Endometrial microvascular endothelial cells (primary cell): ENCODE measurements around the gene TBCEL. TPM values are rescaled to one million over a fixed set of nuclear protein-coding genes. Genes with fewer than 3 reads are reported as not detected.

Experiments
- in situ Hi-C: cut with HindIII; loops from 2 replicates; pipeline ENCODE4 v1.10.0; 2017; ENCODE audit warnings: low sequenced_read_pairs, low pct_unique_long_range_greater_than_20kb; ENCODE audit errors: inconsistent ontology term
- total RNA-seq: library from RNA; depleted of rRNA; stranded (reverse); fragments of >200 nt; gene quantifications from one replicate; pipeline ENCODE4 v1.2.3, GENCODE V29; 2015; ENCODE audit errors: inconsistent ontology term

TBCEL gene
- 20.3 TPM for total RNA-seq

- in situ Hi-C loops, result no loop called here
Observed at GRCh38 chr11:121023848-121024751, at the start of gene TBCEL. Gene TBCEL (plus strand): TSS chr11:121024102. CDS start chr11:121045691, 21,589 bp downstream.

GRCh38 chr11:120974466-120974865 is 49.4 kb upstream of the TBCEL start:
- in situ Hi-C loops, result no loop called here

DNA sequence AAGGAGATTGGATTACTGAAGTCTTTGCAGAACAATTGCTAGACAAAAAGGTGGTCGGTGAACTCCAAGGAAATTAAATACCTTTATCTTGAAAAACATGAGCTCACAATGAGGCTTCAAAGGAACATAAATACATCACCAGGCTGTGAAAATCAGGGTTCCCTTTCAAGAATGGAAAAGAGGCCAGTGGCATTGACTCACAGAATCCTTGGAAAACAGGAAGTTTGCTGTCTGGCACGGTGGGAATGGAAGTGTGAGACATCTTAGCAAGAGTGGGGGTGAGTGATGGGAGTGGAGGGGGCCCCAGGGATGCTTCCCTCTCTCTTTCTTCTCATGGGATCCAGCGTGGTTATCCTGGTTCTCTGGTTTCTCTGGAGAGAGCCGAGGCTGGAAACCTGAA is 48.9 kb upstream of the TBCEL start:
- in situ Hi-C loops, result no loop called here

- in situ Hi-C loops, result no loop called here
Observed at GRCh38 chr11:120977266-120978137, 46.4 kb upstream of the TBCEL start.

DNA sequence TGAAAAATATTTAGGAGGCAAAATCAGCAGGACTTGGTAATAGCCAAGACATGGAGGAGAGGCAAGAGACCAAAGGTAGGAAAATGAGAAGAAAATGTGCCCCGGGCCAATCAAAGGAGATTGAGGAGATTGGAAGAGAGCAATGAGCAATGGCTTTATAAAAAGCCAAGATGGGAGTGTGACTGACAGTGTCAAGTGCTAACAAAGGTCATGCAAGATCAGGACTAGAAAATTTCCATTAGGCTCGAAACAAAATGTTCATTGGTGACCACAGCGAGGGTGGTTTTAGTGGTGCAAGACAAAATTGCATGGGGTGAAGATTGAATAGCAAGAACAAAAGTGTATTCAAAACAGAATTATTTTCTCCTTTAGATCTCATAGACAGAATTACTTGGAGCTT is 45.2 kb upstream of the TBCEL start:
- in situ Hi-C loops, result no loop called here

GRCh38 chr11:120985718-120986569 is 38.0 kb upstream of the TBCEL start:
- in situ Hi-C loops, result no loop called here

- in situ Hi-C loops, result no loop called here
Observed at GRCh38 chr11:120988603-120989002, 35.3 kb upstream of the TBCEL start.

DNA sequence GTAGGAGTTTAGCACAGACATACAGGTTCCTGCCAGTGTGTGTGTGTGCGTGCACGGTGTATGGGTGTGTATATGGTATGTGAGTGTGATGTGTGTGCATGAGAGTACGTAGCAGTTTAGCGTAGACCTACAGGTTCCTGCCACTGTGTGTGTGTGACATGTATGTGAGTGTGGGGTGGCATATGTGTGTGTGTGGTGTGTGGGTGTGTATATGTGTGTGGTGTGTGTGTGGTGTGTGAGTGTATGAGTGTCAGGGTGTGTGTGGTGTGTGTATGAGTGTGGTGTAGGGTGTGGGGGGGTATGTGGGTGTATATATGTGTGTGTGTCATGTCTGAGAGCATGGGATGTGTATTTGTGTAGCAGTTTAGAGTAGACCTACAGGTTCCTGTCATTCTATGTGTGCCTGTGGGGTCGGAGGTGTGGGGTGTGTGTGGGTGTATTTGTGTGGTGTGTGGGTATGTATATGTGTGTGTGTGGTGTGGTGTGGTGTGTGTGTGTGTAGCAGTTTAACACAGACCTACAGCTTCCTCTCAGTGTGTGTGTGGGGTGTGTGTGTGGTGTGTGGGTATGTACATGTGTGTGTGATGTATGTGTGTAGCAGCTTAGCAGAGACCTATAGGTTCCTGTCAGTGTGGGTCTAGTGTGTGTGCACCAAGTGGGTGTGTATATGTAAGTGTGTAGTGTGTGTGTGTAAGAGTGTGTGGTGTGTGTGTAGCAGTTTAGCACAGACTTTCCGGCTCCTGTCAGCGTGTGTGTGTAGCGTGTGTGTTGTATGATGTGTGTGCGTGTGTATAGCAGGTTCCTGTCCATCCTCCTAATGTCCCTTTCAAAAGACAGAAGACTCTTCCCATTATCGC is 31.8 kb upstream of the TBCEL start:
- in situ Hi-C loops, result no loop called here

DNA sequence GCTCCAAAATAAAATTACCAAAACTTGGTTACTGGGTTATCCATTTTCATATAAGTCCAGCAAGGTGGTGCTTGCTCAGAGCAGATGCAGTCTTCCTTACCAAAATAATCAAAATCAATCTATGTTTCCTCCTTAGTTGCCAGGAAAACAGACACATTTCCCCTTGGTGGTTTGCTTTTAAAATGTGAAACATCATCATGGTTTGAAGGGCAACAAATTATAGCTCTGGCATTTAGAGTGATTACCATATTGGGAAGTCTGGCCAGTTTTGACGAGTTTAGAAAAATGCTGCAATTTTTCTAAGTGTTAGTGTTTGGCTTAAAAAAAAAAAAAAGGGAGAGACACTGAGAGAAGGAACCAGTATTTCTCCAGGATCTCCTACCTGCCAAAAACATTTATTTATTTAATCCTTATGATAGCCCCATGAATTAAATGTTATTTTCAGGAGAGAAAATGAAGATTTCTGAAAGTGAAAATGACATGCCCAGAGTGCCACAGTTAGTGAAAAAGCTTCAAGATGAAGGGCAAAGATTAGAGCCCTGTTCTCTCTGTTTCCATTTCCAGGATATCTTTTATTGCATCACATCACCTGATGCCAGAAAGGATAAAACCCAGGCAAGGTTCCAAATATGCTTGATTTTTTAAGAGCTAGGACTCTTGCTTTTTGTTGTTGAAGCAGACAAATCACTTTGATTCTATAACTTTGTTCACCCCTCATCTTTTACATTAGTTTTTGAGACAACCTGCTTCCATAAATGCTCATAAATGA is 29.6 kb upstream of the TBCEL start:
- in situ Hi-C loops, result no loop called here

DNA sequence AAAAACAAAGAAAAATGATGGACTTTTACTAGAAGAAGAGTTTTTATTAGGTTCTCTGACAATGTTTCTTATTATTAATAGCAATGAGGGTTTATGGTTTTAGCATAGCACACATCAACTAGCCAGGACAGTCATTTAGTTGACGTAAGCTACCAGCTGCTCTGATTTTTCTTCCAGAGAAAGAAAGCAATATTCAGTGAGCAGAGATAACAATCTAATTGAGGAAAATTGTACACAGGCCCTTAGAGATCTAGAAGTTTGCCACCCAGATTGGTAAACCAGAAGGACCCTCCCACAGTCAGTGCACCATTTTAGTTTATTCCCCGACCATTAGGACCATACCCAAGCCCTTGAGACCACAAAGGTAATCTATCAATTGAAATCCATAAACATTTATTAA is 28.7 kb upstream of the TBCEL start:
- in situ Hi-C loops, result no loop called here

DNA sequence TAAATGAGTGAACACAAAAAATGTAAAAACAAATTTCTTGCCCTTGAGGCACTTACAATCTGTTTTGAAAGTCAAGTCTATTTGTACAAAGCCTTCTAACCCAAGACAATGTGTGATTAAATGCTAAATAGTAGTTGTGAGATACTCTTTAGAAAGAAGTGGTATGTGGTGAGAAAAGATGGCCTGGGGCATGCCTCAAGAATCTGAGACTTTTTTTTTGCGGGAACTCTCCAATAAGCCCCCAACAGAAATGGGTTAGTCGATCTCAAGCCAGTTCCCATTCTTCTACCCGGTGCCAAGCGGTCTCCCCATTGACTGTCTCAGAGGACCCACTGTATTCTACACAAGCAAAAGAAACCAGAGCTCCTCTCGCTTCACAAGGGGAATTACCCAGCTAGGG is 26.9 kb upstream of the TBCEL start:
- in situ Hi-C loops, result no loop called here

GRCh38 chr11:120998581-120998980 is 25.3 kb upstream of the TBCEL start:
- in situ Hi-C loops, result no loop called here

GRCh38 chr11:121004206-121004840 is 19.6 kb upstream of the TBCEL start:
- in situ Hi-C loops, result no loop called here

GRCh38 chr11:121006922-121007321 is 17.0 kb upstream of the TBCEL start:
- in situ Hi-C loops, result no loop called here

DNA sequence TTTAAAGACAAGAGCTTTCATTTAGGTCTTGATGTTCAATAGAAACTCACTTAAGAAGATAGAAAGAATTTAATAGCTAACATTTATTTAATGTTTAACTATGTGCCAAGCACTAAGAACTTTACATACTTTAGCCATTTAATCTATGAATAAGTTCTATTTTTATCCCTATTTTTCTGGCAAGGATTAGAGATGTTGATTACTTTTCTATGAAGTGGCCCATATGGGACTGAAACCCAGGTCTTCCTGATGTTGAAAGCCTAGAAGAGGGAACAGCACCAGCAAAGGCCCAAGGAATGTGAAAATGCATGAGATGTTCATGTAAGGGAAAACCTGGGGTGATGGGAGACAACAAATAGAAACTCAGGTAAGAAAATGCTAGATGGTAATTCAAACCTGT is 15.4 kb upstream of the TBCEL start:
- in situ Hi-C loops, result no loop called here

DNA sequence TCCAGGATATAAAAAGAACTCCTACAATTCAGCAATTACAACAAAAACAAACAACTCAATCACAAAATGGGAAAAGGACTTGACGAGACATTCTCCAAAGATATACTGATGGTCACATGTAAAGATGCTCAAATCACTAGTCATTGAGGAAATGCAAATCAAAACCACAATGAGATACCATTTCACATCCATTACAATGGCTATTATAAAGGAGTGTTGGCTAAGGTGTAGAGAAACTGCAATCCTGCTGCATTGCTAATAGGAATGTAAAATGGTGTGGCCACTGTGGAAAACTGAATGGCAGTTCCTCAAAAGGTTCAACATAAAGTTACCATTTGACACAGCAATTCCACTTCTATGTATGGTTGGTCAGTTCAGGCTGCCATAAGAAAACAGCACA is 11.8 kb upstream of the TBCEL start:
- in situ Hi-C loops, result no loop called here

DNA sequence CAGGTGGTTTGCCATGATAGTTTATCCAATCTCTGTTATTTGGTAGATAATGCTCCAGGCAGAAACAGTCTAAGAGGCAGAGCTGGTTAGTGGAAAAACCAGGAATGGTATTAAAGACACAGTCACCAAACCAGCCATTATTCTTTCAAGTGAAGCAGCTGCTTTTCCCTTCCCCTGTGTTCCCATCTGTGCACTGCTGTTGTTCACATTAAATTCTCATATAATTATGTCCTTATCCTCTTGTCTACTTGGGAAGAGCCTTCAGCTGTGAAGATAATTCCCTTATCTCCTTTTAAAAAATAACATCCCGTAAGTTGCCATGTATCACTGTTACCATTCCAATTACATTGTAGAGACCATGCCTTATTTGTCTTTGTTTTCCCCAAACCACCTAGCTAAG is 5.2 kb upstream of the TBCEL start:
- in situ Hi-C loops, result no loop called here
